GM21825 (cell line): Measurements from ENCODE around the gene STOML3.

Experiments used
- ATAC-seq: cut with Tn5 transposase; IDR thresholded peaks from one replicate; pipeline ENCODE4 v1.9.1; 2021; ENCODE audit warnings: mild to moderate bottlenecking, moderate library complexity; ENCODE audit not compliant: unreplicated experiment

STOML3 gene

DNA sequence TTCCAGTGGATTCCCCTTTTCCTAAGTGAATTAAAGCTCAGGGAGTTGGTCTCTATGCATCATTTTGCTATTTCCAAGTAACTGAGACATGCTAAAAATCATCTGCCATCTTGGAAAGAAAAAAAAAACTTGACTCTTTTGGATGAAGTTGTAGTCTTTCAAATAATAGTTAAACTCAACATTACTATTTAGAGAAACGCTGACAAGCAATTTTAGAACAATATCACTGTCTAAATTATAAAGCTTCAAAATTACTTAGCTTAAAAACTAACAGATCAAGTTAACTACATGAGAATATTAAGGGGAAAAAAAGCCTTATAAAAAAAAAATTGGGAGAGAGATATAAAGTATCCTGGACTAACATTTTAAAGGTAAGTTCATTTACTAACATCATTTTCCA, 68.5 kb downstream of the STOML3 start:
- ATAC-seq = no peak

DNA sequence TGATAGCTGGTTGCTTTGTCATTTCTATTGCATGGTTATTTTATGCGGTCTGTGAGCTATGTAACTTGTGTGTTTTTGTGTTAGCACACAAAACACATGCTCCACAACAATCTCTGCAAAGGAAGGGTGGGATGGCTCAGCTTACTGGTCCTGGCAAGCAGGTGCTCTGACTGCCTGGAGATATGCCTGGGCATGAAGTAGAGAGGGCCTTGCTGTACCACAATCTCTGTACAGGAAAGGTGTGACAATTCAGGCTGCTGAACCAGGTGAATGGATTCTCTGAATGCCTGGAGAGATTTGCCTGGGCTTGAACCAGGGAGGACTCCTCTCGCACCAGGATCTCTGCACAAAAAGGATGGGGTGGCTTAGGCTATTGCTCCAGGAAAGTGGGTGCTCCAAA, 69.5 kb downstream of the STOML3 start:
- ATAC-seq = no peak
